B cell (primary cell): Measurements from ENCODE around the gene ZIC2. TPM values are rescaled to one million over a fixed set of nuclear protein-coding genes. Genes with fewer than 3 reads are reported as not detected.

Experiments used
- ATAC-seq: fragments of 200-7000 bp; cut with Tn5 transposase; one replicate; pipeline ENCODE4 v1.10.0; 2021; ENCODE audit warnings: low read depth, mild to moderate bottlenecking, moderate number of reproducible peaks, moderate library complexity
- CTCF ChIA-PET: fragments of 350-600 bp; sonication (Branson Sonifier 250); formaldehyde crosslinking; loops from one replicate; lab custom pipeline; 2021; ENCODE audit warnings: antibody characterized with exemption, inconsistent platforms; lab: Charles Lee
- POLR2A ChIA-PET: fragments of 350-600 bp; sonication (Branson Sonifier 250); formaldehyde crosslinking; loops from one replicate; lab custom pipeline; 2021; ENCODE audit warnings: antibody characterized with exemption; lab: Charles Lee
- DNase-seq: peaks from one replicate; pipeline ENCODE4 v3.0.0; 2013
- H2AFZ ChIP-seq: 2 replicates; pipeline ENCODE4 v1.6.1; 2012; ENCODE audit warnings: mild to moderate bottlenecking, low read depth, low read length; ENCODE audit not compliant: insufficient read depth, poor library complexity, severe bottlenecking
- H3K27ac ChIP-seq, 2 donors: 1 replicate in 1 of 2; 2 replicates in 1 of 2; pipeline ENCODE4 v1.5.1; 2012 to 2013; ENCODE audit warnings: low read length in 2 of 2, mild to moderate bottlenecking in 2 of 2, moderate library complexity in 1 of 2
- H3K27me3 ChIP-seq, 4 experiments: fragments of 200-600 bp in 1 of 4; sonication (generic) in 1 of 4; replicated peaks in 1 of 4; 1 replicate in 2 of 4; 2 replicates in 2 of 4; pipeline versions ENCODE4 v1.6.1 to v1.7.0; 2013 to 2016; ENCODE audit warnings: low read length in 3 of 4, mild to moderate bottlenecking in 2 of 4, mixed read lengths in 1 of 4, moderate library complexity in 1 of 4; ENCODE audit not compliant: insufficient read depth in 4 of 4, control insufficient read depth in 3 of 4; ENCODE audit errors: control extremely low read depth in 1 of 4
- H3K36me3 ChIP-seq, 2 experiments: replicated peaks in 1 of 2; 1 replicate in 1 of 2; 2 replicates in 1 of 2; pipeline versions ENCODE4 v1.6.1 to v1.7.1; 2013; ENCODE audit warnings: low read length in 1 of 2; ENCODE audit not compliant: insufficient read depth in 2 of 2, control insufficient read depth in 1 of 2; ENCODE audit errors: control extremely low read depth in 1 of 2, extremely low read depth in 1 of 2
- H3K4me1 ChIP-seq, 2 donors: fragments of 200-600 bp in 1 of 2; sonication (generic) in 1 of 2; 1 replicate in 1 of 2; 2 replicates in 1 of 2; pipeline versions ENCODE4 v1.5.1 to v1.6.1; 2013 to 2017; ENCODE audit warnings: low read length in 2 of 2; ENCODE audit not compliant: control insufficient read depth in 2 of 2, insufficient read depth in 2 of 2
- H3K4me2 ChIP-seq: replicated peaks from 2 replicates; pipeline ENCODE3; 2012; ENCODE audit warnings: mild to moderate bottlenecking, low read depth, low read length; ENCODE audit not compliant: poor library complexity, severe bottlenecking
- H3K4me3 ChIP-seq, 5 experiments: fragments of 200-600 bp in 1 of 5; sonication (generic) in 1 of 5; 1 replicate in 3 of 5; 2 replicates in 2 of 5; pipeline versions ENCODE4 v1.5.1 to v1.7.0; 2011 to 2016; ENCODE audit warnings: low read length in 4 of 5, mild to moderate bottlenecking in 4 of 5, low read depth in 2 of 5, control low read depth in 1 of 5, moderate library complexity in 1 of 5; ENCODE audit not compliant: insufficient read depth in 1 of 5; ENCODE audit errors: control extremely low read depth in 1 of 5, extremely low read depth in 1 of 5
- H3K79me2 ChIP-seq: fragments of 200-600 bp; sonication (generic); one replicate; pipeline ENCODE4 v1.6.0; 2016; ENCODE audit warnings: low read length; ENCODE audit not compliant: control insufficient read depth, insufficient read depth
- H3K9ac ChIP-seq: fragments of 200-600 bp; sonication (generic); 2 replicates; pipeline ENCODE4 v1.6.1; 2017; ENCODE audit warnings: mild to moderate bottlenecking, low read length, moderate library complexity
- H3K9me3 ChIP-seq, 3 donors: one replicate each; pipeline versions ENCODE4 v1.6.1 to v1.7.1; 2013; ENCODE audit warnings: low read length in 2 of 3; ENCODE audit not compliant: control insufficient read depth in 2 of 3, insufficient read depth in 1 of 3; ENCODE audit errors: control extremely low read depth in 1 of 3
- H4K20me1 ChIP-seq: 2 replicates; pipeline ENCODE4 v1.6.0; 2012; ENCODE audit warnings: mild to moderate bottlenecking, low read length; ENCODE audit not compliant: insufficient read depth, control insufficient read depth, poor library complexity, severe bottlenecking
- H3K27ac Mint-ChIP-seq: one replicate; pipeline ENCODE4 v1.8.0; 2021; ENCODE audit warnings: mixed read lengths
- H3K27me3 Mint-ChIP-seq: one replicate; pipeline ENCODE4 v1.8.0; 2021; ENCODE audit warnings: mixed read lengths
- H3K4me1 Mint-ChIP-seq: one replicate; pipeline ENCODE4 v1.8.0; 2021; ENCODE audit warnings: mixed read lengths
- H3K4me3 Mint-ChIP-seq: one replicate; pipeline ENCODE4 v1.8.0; 2021; ENCODE audit warnings: mixed read lengths
- H3K9me3 Mint-ChIP-seq: one replicate; pipeline ENCODE4 v1.8.0; 2022; ENCODE audit warnings: mixed read lengths; ENCODE audit not compliant: insufficient read depth
- CTCF ChIP-seq: fragments of 200-600 bp; IDR thresholded peaks from one replicate; pipeline ENCODE4 v1.8.0; 2022; ENCODE audit warnings: antibody characterized with exemption, mild to moderate bottlenecking
- EZH2 ChIP-seq: IDR thresholded peaks from 2 replicates; pipeline ENCODE4 v1.6.1; 2012; ENCODE audit warnings: borderline replicate concordance, low read depth, mild to moderate bottlenecking, moderate library complexity, low read length; ENCODE audit not compliant: insufficient read depth, poor library complexity, severe bottlenecking
- WGBS: methylation state at CpG from one replicate; pipeline ENCODE4 v1.1.5; 2013; ENCODE audit warnings: missing lambda C conversion rate; ENCODE audit not compliant: insufficient coverage; 5-methylcytosine and 5-hydroxymethylcytosine counted together
- intact Hi-C: fragments of 100-400 bp; cut with micrococcal nuclease; formaldehyde crosslinking; loops from one replicate; pipeline ENCODE4 v1.10.0; 2022
- polyA plus RNA-seq: library from polyadenylated mRNA; depleted of rRNA; stranded (reverse); fragments of >200 nt; gene quantifications from 2 replicates; pipeline ENCODE4 v1.2.3, GENCODE V29; 2012
- total RNA-seq, 2 donors: library from RNA; stranded (reverse); fragments of 120-200 nt in 1 of 2; gene quantifications; 1 replicate in 1 of 2; 2 replicates in 1 of 2; pipeline versions ENCODE4 v1.2.3 to v1.2.4, GENCODE V29; 2013 to 2022

Gene ZIC2
- total and polyA plus RNA-seq, 2 donors (not counting 1 experiment from before 2014, with no cell fraction given) = not detected

- peak; percentile 26 for ATAC-seq
- H3K4me3 Mint-ChIP-seq = peak overlapping the region; percentile 37
- Histone ChIP-seq H2AFZ (peak overlapping the region; percentile 68), H3K9ac (peak overlapping the region; percentile 48), H3K27ac (no peak overlapping the region), H4K20me1 (no peaks in the 10 kb centered on the region), H3K4me3 (peak overlapping the region in 2 of 5 experiments; percentile 33 to 46), H3K36me3 (no peaks in the 10 kb centered on the region), H3K27me3 (peaks cover 2 to 82% (median 69%) of the 10 kb centered on the region in 4 experiments), H3K4me2 (peak overlapping the region; percentile 82), H3K9me3 (peaks cover 3 to 62% (median 35%) of the 10 kb centered on the region in 3 donors), H3K4me1 (peaks cover 21 to 54% of the 10 kb centered on the region in 2 donors), H3K79me2 (no peaks in the 10 kb centered on the region)
- CTCF ChIA-PET = interaction anchor here (0.7 kb wide), 1 partner anchor 222 kb away, joined by 3 read pairs; no protein-coding TSS in a partner anchor
- TF ChIP-seq CTCF (no peak), EZH2 (no peak)
- 8% methylated on average over 94 of the region's 98 CpGs for whole genome bisulfite sequencing
- DNase-seq = peak; percentile 68
- H3K4me1 Mint-ChIP-seq = peaks cover 10% of the 10 kb centered on the region
- intact Hi-C loops = loop anchor here (2.0 kb wide), 1 partner anchor 13 kb away; no protein-coding TSS in a partner anchor
- H3K27ac Mint-ChIP-seq = no peak overlapping the region
- peaks cover 55% of the 10 kb centered on the region for H3K27me3 Mint-ChIP-seq
- POLR2A ChIA-PET = interaction anchor here (0.6 to 0.7 kb wide), 3 partner anchors 16 to 334 kb away, joined by 3 to 6 read pairs (median 5); no protein-coding TSS in a partner anchor
- peaks cover 7% of the 10 kb centered on the region for H3K9me3 Mint-ChIP-seq
Observed at GRCh38 chr13:99982036-99982730, 599 bp downstream of the ZIC2 start.
